Stimulated activated memory B cell treated with anti-CD40 and anti-IgM and Interleukin-4, amounts not matched to agents 10 μg/mL and 1 μg/mL and 100 μg/mL, for 72 hours (primary cell): Measurements from ENCODE around the gene PIK3IP1.
"Not testable (repeated sequence)": the region's sequence is repeated elsewhere in the genome, so short reads cannot be mapped to it uniquely, and the experiment has no call there.

ENCODE experiments used
- ATAC-seq: fragments of 150-1000 bp; cut with Tn5 transposase; 2 replicates; pipeline ENCODE4 v1.10.0; 2021
- H3K27ac Mint-ChIP-seq: one replicate; pipeline ENCODE4 v1.8.0; 2022; ENCODE audit warnings: mild to moderate bottlenecking, mixed read lengths
- H3K27me3 Mint-ChIP-seq: one replicate; pipeline ENCODE4 v1.8.0; 2022; ENCODE audit warnings: mixed read lengths
- H3K36me3 Mint-ChIP-seq: one replicate; pipeline ENCODE4 v1.8.0; 2022; ENCODE audit warnings: mixed read lengths
- H3K4me1 Mint-ChIP-seq: one replicate; pipeline ENCODE4 v1.8.0; 2022; ENCODE audit warnings: mixed read lengths
- H3K4me3 Mint-ChIP-seq: one replicate; pipeline ENCODE4 v1.8.0; 2022; ENCODE audit warnings: mild to moderate bottlenecking, moderate library complexity, mixed read lengths
- H3K9me3 Mint-ChIP-seq: one replicate; pipeline ENCODE4 v1.8.0; 2022; ENCODE audit warnings: mixed read lengths

PIK3IP1 gene

DNA sequence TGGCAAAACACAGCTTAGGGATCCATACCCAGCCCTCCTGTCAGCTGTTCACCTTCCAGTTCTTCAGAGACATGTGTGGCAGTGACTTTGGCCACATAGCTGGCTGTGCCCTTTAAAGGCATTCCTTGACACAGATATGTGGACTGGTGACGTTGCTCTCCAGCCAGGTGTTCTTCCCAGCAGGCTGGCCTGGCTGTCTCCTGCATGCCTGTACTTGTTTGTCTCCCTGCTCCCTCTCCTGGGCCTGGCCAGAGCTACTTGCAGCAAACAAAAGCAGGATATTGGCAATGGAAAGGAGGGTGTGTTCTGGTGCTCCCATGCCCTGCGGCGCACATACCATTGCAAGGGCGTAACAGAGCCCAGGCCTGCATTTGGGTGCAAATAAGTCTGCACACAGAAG, 38.3 kb downstream of the PIK3IP1 start:
- no peaks in the 10 kb centered on the region for H3K27me3 Mint-ChIP-seq
- H3K27ac Mint-ChIP-seq: no peak overlapping the region
- ATAC-seq: no peak

DNA sequence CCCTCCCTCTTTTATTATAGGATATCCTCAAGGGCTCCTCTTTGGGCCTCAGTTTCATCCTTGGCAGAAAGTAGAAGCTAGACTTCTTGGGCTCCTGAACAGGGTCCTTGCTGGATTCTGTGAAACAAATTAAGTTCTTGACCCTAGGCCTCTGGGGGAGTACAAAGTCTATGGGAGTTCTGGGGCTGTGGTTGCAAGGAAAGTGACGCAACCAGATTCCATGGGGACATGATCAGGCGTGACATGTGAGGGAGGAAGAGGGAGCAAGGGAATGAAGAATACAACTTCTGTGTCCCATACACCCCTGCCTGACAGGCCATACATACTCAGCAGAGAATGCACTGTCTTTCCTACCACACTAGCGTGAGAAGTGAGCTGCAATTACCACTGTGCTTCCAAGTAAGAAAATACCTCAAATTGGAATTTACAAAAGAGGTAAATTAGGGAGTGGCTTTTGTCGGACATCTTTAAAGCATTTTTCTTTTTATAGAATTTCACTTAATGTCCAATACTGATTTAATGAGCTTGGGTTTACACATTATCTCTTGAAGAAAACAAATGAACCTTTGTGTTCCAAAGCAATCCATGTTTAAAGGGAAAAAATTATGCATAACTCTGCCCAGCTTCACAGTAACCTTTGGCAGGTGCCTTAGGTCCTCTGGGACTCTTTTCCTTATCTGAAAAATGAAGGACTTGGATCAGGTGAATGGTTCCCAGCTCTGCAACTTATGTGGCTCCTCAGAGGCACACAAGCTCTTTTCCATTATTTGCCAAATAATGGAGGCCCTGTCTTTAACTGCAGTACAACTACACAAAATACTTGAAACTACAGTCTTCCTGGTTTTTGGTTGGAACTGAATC, 41.3 kb downstream of the PIK3IP1 start:
- Mint-ChIP-seq H3K36me3 (no peaks in the 10 kb centered on the region), H3K4me3 (no peak overlapping the region), H3K9me3 (no peaks in the 10 kb centered on the region), H3K27ac (no peak overlapping the region), H3K27me3 (no peaks in the 10 kb centered on the region), H3K4me1 (peaks cover 17% of the 10 kb centered on the region)
- no peak for ATAC-seq

More for the DNA sequence above, 38.3 kb downstream of the PIK3IP1 start:
- Mint-ChIP-seq H3K36me3 (peaks cover 9% of the 10 kb centered on the region), H3K9me3 (no peaks in the 10 kb centered on the region), H3K4me1 (peaks cover 17% of the 10 kb centered on the region), H3K4me3 (no peak overlapping the region)

DNA sequence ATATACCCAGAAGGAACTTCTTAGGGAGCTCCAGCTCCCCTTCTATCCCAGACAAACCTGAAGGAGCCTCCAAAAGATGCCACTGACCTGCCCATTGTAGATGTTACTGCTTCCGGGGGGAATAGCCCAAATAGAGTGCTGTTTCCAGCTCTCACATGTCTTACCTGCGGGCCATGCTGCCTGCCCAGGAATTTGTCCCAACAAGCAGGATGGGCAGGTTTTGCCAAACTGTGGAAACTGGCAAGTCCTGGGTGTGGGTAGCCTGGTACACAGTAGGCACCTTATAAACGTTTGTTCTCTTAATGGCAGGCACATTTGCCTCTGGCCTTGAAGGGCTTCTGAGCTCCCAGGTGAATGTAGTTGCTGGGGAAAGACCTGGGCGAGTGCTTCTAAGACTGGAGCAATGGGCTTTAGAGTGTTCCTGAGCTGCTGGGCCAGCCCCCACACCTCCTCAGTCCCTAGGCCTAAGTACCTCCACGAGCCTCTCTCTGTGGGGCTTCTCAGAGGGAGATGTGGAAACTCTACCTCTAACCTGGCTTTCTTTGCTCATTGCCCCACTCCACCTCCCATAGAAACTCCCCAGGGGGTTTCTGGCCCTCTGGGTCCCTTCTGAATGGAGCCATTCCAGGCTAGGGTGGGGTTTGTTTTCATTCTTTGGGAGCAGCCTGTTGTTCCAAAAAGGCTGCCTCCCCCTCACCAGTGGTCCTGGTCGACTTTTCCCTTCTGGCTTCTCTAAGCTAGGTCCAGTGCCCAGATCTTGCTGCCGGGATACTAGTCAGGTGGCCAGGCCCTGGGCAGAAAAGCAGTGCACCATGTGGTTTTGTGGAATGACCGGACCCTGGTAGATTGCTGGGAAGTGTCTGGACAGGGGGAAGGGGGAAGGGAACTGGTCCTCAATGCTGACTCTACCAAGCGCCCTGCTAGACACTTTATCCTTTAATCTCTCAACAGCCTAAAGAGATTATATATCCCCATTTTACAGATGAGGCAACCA, 43.0 kb downstream of the PIK3IP1 start:
- peaks cover 3% of the 10 kb centered on the region for H3K4me1 Mint-ChIP-seq
- no peak for ATAC-seq
- no peaks in the 10 kb centered on the region for H3K9me3 Mint-ChIP-seq
- no peak overlapping the region for H3K4me3 Mint-ChIP-seq
- no peaks in the 10 kb centered on the region for H3K27me3 Mint-ChIP-seq
- no peaks in the 10 kb centered on the region for H3K36me3 Mint-ChIP-seq
- no peak overlapping the region for H3K27ac Mint-ChIP-seq

DNA sequence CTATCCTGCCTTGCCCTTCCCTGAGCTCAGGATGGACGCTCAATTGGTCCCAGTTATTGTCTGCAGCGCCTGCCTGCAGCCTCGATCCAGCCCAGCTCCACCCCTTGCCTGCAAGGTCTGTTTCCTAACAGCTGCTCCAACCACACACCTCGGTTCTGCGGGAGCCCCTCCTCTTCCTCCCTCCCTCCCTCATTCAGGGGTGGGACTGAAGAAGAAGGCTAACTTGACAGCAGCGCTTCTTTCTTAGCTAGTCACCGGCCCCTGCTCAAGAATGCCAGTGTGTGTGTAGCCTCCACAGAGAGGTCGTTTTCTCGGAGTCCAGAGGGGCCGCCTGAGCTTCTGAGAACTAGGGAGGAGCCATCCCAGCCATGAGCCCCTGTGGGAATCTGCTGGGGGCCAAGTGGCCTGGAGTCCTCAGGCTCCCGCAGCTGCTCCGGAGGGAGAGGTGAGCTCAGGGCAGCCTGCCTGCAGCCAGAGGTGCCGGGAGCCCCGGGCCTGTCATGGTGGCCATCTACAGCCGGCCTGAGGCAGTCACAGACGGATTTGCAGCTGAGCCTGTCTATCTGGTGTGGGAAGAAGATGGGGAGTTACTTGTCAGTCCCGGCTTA, 44.0 kb downstream of the PIK3IP1 start:
- Mint-ChIP-seq H3K36me3 (peaks cover 2% of the 10 kb centered on the region), H3K9me3 (no peaks in the 10 kb centered on the region), H3K27ac (no peak overlapping the region), H3K27me3 (no peaks in the 10 kb centered on the region), H3K4me1 (no peaks in the 10 kb centered on the region), H3K4me3 (no peak overlapping the region)
- ATAC-seq: no peak

DNA sequence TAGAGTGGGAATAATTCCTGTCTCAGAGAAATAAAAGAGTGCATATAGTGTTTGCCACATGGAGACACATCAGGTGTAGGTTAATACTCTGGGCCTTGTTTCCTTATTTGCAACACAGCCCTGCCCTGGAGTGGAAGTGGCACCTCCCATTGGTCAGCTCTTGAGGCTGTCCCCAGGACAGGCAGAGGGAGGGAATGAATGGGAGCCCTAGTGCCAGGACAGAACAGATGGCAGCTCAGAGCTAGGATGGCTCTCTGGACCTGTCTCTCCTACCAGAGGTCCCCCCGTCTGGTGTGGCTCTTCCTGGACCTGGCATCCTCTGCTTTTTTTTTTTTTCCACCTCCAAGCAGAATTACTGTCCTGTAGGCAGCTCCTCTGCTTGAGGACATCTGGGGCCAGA, 44.6 kb downstream of the PIK3IP1 start:
- Mint-ChIP-seq H3K27me3 (no peaks in the 10 kb centered on the region), H3K4me1 (no peaks in the 10 kb centered on the region), H3K27ac (no peak overlapping the region), H3K36me3 (peaks cover 7% of the 10 kb centered on the region), H3K4me3 (no peak overlapping the region), H3K9me3 (no peaks in the 10 kb centered on the region)
- no peak for ATAC-seq

DNA sequence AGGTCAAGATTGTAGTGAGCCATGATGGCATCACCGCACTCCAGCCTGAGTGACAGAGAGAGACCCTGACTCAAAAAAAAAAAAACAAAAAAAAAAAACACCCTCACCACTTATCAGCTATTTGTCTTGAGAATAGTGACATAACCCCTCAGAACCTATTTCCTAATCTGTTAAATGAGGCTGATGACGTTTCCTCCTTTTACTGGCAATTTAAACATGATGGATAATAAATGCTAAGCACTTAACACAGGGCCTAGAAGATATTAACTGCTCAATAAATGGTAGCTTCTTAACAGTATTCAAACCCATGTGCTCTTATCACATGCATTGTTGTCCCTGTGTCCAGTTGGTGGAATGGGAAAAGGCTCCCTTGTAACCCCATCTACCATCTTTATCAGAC, 45.6 kb downstream of the PIK3IP1 start:
- no peaks in the 10 kb centered on the region for H3K4me1 Mint-ChIP-seq
- no peak overlapping the region for H3K4me3 Mint-ChIP-seq
- ATAC-seq: no peak

DNA sequence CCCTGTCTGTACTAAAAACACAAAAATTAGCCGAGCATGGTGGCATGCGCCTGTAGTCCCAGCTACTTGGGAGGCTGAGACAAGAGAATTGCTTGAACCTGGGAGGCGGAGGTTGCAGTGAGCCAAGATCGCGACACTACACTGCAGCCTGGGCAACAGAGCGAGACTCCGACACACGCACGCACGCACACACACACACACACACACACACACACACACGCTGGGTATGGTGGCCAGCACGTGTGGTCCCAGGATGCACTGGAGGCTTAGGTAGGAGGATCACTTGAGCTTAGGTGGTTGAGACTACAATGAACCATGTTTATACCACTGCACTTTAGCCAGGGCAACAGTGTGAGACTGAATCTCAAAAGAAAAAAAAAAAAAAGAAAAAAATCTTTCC, 46.3 kb downstream of the PIK3IP1 start:
- ATAC-seq, H3K9me3 Mint-ChIP-seq, H3K4me1 Mint-ChIP-seq, H3K27ac Mint-ChIP-seq, H3K27me3 Mint-ChIP-seq, H3K4me3 Mint-ChIP-seq: not testable (repeated sequence)
- H3K36me3 Mint-ChIP-seq: peaks cover 21% of the 10 kb centered on the region

More for the DNA sequence above, 45.6 kb downstream of the PIK3IP1 start:
- Mint-ChIP-seq H3K27ac (no peak overlapping the region), H3K9me3 (no peaks in the 10 kb centered on the region), H3K36me3 (peaks cover 16% of the 10 kb centered on the region), H3K27me3 (no peaks in the 10 kb centered on the region)

DNA sequence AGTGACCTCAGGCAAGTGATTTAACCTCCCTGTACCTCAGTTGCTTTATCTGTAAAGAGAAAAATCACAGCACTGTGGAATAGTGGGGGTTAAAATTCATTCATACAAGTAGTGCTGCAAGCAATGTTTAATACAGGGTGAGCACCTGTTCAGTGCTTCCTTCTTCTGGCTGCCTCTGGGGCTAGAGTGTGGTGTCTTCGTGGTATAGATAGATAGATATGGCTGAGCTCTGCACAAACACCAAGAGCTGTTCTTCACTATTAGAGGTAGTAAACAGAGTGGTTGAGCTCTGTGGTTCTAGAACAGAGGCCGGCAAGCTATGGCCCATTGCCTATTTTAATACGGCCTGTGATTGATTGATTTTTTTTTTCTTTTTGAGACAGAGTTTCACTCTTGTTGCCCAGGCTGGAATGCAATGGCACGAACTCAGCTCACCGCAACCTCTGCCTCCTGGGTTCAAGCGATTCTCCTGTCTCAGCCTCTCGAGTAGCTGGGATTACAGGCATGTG, 47.3 kb downstream of the PIK3IP1 start:
- no peaks in the 10 kb centered on the region for H3K4me1 Mint-ChIP-seq

DNA sequence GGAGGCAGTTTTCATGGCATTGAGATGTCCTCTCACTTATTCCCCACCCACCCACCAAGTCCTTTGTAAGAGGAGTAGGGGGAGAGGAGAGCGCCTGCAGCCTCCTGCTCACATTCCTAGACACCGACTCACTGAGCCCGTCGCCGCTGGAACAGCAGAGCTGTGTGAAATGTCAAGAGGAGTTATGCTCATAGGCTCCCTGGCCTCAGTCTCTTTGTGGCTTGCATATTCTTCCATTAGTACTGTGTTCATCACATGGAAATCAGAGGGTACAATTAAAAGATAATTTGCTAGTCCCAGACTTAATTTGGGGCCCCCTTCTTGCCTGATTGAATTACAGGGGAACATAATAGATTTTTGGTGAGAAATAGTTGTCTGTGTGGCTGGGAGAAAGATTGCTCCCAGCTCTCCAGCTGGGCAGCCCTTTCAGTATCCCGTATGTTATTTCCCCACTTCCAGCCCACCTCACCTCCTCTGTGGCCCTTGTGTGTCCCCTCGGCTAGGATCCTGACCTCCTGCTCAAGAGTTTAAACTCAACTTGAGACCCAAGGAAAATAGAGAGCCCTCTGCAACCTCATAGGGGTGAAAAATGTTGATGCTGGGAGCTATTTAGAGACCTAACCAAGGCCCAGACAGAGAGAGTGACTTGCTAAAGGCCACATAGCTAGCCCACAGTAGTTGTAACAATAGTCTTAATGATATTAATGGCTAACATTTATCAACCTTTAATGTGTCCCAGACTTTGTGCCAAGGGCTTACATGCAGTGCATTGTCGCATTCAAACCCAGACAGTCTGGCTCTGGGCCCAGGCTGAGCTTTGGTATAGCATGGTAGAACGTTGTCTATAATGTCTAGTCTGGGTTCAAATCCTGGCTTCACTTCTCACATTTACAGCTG, 48.0 kb downstream of the PIK3IP1 start:
- H3K9me3 Mint-ChIP-seq: no peaks in the 10 kb centered on the region
- H3K36me3 Mint-ChIP-seq: peaks cover 25% of the 10 kb centered on the region
- no peak overlapping the region for H3K27ac Mint-ChIP-seq
- H3K27me3 Mint-ChIP-seq: no peaks in the 10 kb centered on the region
- no peak for ATAC-seq
- H3K4me3 Mint-ChIP-seq: no peak overlapping the region
- no peaks in the 10 kb centered on the region for H3K4me1 Mint-ChIP-seq

More for the DNA sequence above, 47.3 kb downstream of the PIK3IP1 start:
- H3K27ac Mint-ChIP-seq: no peak overlapping the region
- no peak for ATAC-seq
- peaks cover 25% of the 10 kb centered on the region for H3K36me3 Mint-ChIP-seq
- no peak overlapping the region for H3K4me3 Mint-ChIP-seq
- no peaks in the 10 kb centered on the region for H3K9me3 Mint-ChIP-seq
- H3K27me3 Mint-ChIP-seq: no peaks in the 10 kb centered on the region

DNA sequence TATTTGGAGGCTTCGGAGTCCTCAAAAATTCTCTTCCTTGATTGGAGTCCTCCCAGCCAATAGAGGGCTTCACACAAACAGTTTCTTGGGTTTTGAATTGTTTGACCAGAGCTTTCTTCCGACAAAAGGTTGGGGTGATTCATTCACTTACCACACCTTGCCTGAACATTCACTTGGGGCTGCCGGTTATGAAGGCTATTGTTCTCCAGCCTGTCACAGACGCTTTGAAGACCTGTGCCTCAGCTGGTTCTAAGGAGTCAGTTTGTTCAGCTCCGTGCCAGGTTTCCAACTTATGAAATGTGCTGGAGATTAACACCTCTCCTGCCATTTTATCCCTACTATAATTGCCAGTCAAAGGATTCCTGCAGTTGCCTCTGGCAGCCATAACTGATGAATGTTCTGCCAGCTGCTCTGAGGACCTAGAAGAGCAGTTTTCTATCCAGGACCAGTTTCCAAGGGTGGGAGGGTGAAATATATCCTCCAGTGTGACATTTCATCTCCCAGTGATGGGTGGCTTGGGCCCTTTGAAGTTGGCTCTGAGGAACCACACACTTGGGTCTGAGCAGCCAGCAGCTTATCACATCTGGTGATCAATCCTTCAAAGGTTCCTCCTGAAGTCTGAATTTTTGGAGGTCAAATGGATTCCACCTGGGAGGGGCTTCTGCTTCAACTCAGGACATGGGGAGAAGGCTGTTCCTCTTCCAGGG, 48.8 kb downstream of the PIK3IP1 start:
- Mint-ChIP-seq H3K36me3 (peaks cover 25% of the 10 kb centered on the region), H3K4me1 (no peaks in the 10 kb centered on the region), H3K27me3 (no peaks in the 10 kb centered on the region), H3K9me3 (no peaks in the 10 kb centered on the region), H3K27ac (no peak overlapping the region), H3K4me3 (no peak overlapping the region)
- no peak for ATAC-seq

DNA sequence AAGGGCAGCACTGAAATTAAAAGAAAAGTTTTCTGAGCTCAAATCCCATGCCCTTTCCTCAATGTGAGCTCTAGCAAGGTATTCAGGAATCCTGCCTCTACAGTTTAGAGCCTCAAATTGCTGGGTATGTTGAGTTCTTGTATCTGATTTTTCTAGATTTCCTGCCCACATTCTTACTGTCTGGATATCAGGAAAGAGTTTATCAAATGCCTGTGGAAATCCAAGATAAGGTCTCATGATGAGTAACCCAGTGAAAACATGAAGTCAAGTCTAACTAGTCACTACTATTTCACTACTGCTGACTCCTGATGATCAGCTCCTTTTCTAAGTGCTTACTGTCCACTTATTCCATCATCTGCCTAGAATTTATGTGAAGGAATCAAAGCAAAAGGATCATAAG, 50.4 kb downstream of the PIK3IP1 start:
- Mint-ChIP-seq H3K36me3 (peaks cover 25% of the 10 kb centered on the region), H3K9me3 (no peaks in the 10 kb centered on the region), H3K4me1 (no peaks in the 10 kb centered on the region), H3K27me3 (no peaks in the 10 kb centered on the region), H3K4me3 (no peak overlapping the region), H3K27ac (no peak overlapping the region)
- ATAC-seq: no peak

DNA sequence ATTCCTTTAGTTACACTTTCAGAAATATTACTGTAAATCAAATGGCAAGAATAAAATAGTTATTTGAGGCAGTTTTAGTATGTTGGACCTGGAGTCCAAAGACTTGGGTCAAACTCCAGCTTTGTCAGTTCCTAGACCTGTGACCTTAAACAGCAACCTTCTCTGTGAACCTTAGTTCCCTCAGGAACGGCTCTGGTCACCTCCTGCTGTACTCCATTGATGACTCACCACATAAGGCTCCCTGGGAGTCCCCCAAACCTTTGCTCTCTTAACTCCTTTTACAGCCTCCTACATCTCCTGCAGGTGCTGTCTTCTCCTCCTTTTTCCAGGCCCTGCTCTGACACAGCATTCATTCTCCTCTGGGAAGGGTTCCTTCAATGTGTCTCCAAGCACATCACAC, 51.1 kb downstream of the PIK3IP1 start:
- ATAC-seq: no peak
- Mint-ChIP-seq H3K27ac (no peak overlapping the region), H3K27me3 (no peaks in the 10 kb centered on the region), H3K9me3 (no peaks in the 10 kb centered on the region), H3K4me3 (no peak overlapping the region), H3K36me3 (peaks cover 25% of the 10 kb centered on the region), H3K4me1 (no peaks in the 10 kb centered on the region)

DNA sequence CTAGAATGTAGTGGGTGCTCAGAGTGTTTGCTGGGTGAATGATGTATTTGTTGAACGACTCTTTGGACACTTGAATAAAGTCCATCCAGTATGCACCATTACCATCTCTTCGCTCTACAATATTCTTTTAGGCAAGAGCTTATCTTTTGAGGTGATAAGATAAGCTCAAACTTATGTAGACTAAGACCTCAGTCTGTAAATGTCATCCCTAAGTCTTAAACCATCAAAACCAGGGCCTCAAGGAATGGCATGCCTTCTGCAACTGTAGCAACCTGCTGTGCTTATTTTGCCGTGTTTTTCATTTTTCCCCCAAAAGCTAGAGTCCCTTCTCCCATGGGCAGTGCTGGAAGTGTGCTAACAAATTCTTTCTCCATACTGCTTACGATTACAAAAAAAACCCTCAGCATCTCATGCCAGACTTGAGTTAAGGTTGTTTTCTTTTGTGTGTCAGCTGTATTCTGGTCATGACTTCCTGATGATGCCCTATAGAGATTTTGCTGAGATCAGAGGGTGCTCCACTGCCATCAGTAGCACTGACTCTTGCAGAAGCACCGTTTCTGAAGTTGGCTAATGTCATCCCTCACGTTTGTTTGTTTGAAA, 52.4 kb downstream of the PIK3IP1 start:
- no peaks in the 10 kb centered on the region for H3K4me1 Mint-ChIP-seq
- no peak for ATAC-seq
- H3K36me3 Mint-ChIP-seq: peaks cover 27% of the 10 kb centered on the region
- H3K9me3 Mint-ChIP-seq: no peaks in the 10 kb centered on the region
- H3K4me3 Mint-ChIP-seq: no peak overlapping the region
- H3K27ac Mint-ChIP-seq: no peak overlapping the region
- no peaks in the 10 kb centered on the region for H3K27me3 Mint-ChIP-seq
